H1 (cell line): ENCODE measurements around the gene RAD50. TPM values are rescaled to one million over a fixed set of nuclear protein-coding genes. Genes with fewer than 3 reads are reported as not detected.

ENCODE experiments used
- ASH2L ChIP-seq: fragments of 200-600, 300-600 bp; sonication (generic); IDR thresholded peaks from one replicate; pipeline ENCODE4 v1.7.1; 2017; ENCODE audit warnings: low read length
- CTBP2 ChIP-seq: IDR thresholded peaks from 2 replicates; pipeline ENCODE4 v1.7.0; 2011; ENCODE audit warnings: borderline replicate concordance, mild to moderate bottlenecking, moderate library complexity, mixed read lengths, low read length; ENCODE audit not compliant: insufficient read depth, insufficient read length
- HDAC6 ChIP-seq: IDR thresholded peaks from one replicate; pipeline ENCODE4 v1.7.1; 2012; ENCODE audit warnings: low read depth, mild to moderate bottlenecking, inconsistent platforms, low read length, moderate library complexity
- JUND ChIP-seq: IDR thresholded peaks from 2 replicates; pipeline ENCODE4 v1.6.1; 2011; ENCODE audit warnings: mild to moderate bottlenecking, improper control_type of control experiment, low read length
- SIRT6 ChIP-seq: IDR thresholded peaks from one replicate; pipeline ENCODE4 v1.7.1; 2012; ENCODE audit warnings: low read length, inconsistent platforms
- YY1 ChIP-seq: IDR thresholded peaks from 2 replicates; pipeline ENCODE4 v1.6.1; 2011; ENCODE audit warnings: low read depth, mild to moderate bottlenecking, low read length
- polyA plus RNA-seq, 7 experiments: library from polyadenylated mRNA; depleted of rRNA in 3 of 7; stranded (reverse) in 5 of 7; unstranded in 2 of 7; fragments of >200 nt in 5 of 7; fragments of 200-250 nt in 2 of 7; gene quantifications; 1 replicate in 5 of 7; 2 replicates in 1 of 7; 4 replicates in 1 of 7; pipeline versions ENCODE4 v1.2.1 to v1.2.3, GENCODE V29; 2011 to 2013; ENCODE audit warnings: missing spikeins in 2 of 7, mixed read lengths in 2 of 7
- total RNA-seq: library from RNA; stranded (reverse); fragmentation: NEBNext Ultra II Directional; extraction: Animal tissue kit (Norgen Biotek cat#: 25700); gene quantifications from 2 replicates; pipeline ENCODE4 v1.2.1, GENCODE V29; 2021
- TF ChIP-seq, protein P1 (sequence below): fragments of 300-600 bp; sonication (generic); IDR thresholded peaks from 2 replicates; pipeline ENCODE4 v1.7.1; 2012; ENCODE audit warnings: low read length, moderate library complexity, mild to moderate bottlenecking, inconsistent platforms; ENCODE audit not compliant: insufficient replicate concordance

RAD50 gene
- total and polyA plus RNA-seq, 2 of the 8 experiments (the other 6 are each of a cell fraction or from before 2014, with no cell fraction given), result 10.1 to 39.4 TPM

GRCh38 chr5:132640613-132641012 lies 83.8 kb downstream of the RAD50 start (continued):
- TF ChIP-seq, protein P1, sequence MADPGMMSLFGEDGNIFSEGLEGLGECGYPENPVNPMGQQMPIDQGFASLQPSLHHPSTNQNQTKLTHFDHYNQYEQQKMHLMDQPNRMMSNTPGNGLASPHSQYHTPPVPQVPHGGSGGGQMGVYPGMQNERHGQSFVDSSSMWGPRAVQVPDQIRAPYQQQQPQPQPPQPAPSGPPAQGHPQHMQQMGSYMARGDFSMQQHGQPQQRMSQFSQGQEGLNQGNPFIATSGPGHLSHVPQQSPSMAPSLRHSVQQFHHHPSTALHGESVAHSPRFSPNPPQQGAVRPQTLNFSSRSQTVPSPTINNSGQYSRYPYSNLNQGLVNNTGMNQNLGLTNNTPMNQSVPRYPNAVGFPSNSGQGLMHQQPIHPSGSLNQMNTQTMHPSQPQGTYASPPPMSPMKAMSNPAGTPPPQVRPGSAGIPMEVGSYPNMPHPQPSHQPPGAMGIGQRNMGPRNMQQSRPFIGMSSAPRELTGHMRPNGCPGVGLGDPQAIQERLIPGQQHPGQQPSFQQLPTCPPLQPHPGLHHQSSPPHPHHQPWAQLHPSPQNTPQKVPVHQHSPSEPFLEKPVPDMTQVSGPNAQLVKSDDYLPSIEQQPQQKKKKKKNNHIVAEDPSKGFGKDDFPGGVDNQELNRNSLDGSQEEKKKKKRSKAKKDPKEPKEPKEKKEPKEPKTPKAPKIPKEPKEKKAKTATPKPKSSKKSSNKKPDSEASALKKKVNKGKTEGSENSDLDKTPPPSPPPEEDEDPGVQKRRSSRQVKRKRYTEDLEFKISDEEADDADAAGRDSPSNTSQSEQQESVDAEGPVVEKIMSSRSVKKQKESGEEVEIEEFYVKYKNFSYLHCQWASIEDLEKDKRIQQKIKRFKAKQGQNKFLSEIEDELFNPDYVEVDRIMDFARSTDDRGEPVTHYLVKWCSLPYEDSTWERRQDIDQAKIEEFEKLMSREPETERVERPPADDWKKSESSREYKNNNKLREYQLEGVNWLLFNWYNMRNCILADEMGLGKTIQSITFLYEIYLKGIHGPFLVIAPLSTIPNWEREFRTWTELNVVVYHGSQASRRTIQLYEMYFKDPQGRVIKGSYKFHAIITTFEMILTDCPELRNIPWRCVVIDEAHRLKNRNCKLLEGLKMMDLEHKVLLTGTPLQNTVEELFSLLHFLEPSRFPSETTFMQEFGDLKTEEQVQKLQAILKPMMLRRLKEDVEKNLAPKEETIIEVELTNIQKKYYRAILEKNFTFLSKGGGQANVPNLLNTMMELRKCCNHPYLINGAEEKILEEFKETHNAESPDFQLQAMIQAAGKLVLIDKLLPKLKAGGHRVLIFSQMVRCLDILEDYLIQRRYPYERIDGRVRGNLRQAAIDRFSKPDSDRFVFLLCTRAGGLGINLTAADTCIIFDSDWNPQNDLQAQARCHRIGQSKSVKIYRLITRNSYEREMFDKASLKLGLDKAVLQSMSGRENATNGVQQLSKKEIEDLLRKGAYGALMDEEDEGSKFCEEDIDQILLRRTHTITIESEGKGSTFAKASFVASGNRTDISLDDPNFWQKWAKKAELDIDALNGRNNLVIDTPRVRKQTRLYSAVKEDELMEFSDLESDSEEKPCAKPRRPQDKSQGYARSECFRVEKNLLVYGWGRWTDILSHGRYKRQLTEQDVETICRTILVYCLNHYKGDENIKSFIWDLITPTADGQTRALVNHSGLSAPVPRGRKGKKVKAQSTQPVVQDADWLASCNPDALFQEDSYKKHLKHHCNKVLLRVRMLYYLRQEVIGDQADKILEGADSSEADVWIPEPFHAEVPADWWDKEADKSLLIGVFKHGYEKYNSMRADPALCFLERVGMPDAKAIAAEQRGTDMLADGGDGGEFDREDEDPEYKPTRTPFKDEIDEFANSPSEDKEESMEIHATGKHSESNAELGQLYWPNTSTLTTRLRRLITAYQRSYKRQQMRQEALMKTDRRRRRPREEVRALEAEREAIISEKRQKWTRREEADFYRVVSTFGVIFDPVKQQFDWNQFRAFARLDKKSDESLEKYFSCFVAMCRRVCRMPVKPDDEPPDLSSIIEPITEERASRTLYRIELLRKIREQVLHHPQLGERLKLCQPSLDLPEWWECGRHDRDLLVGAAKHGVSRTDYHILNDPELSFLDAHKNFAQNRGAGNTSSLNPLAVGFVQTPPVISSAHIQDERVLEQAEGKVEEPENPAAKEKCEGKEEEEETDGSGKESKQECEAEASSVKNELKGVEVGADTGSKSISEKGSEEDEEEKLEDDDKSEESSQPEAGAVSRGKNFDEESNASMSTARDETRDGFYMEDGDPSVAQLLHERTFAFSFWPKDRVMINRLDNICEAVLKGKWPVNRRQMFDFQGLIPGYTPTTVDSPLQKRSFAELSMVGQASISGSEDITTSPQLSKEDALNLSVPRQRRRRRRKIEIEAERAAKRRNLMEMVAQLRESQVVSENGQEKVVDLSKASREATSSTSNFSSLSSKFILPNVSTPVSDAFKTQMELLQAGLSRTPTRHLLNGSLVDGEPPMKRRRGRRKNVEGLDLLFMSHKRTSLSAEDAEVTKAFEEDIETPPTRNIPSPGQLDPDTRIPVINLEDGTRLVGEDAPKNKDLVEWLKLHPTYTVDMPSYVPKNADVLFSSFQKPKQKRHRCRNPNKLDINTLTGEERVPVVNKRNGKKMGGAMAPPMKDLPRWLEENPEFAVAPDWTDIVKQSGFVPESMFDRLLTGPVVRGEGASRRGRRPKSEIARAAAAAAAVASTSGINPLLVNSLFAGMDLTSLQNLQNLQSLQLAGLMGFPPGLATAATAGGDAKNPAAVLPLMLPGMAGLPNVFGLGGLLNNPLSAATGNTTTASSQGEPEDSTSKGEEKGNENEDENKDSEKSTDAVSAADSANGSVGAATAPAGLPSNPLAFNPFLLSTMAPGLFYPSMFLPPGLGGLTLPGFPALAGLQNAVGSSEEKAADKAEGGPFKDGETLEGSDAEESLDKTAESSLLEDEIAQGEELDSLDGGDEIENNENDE, result no peak
- TF ChIP-seq SIRT6 (no peak), YY1 (no peak), JUND (no peak), ASH2L (no peak), HDAC6 (no peak), CTBP2 (no peak)
